ENCODE data around the gene PARVA. TPM values are rescaled to one million over a fixed set of nuclear protein-coding genes. Genes with fewer than 3 reads are reported as not detected.

Gene PARVA
- total RNA-seq, 1 experiment from 2014 or later: 22.9 TPM

GRCh38 chr11:12544986-12545775 is 167.8 kb downstream of the PARVA start:
- no TSS peak for BruUV-seq (replicated peaks)
- Mint-ChIP-seq H3K27ac (ENCODE audit: unreplicated experiment) (no peak overlapping the region), H3K4me3 (ENCODE audit: low read depth, unreplicated experiment) (no peak overlapping the region), H3K4me1 (ENCODE audit: low read depth, unreplicated experiment) (peaks cover 28% of the 10 kb centered on the region), H3K27me3 (ENCODE audit: unreplicated experiment) (no peaks in the 10 kb centered on the region), H3K9me3 (ENCODE audit: low read depth, unreplicated experiment) (no peaks in the 10 kb centered on the region), H3K36me3 (ENCODE audit: insufficient read depth, unreplicated experiment) (no peaks in the 10 kb centered on the region)
- no peak for TF ChIP-seq CTCF (IDR thresholded peaks at IDR 0.05; ENCODE audit: unreplicated experiment)
- intact Hi-C loops (cut with micrococcal nuclease; ENCODE audit: unreplicated experiment): no loop called here
- CTCF ChIA-PET: no interaction called here
- DNase-seq: no peak

- CTCF ChIA-PET: no interaction called here
- intact Hi-C loops (cut with micrococcal nuclease; ENCODE audit: unreplicated experiment): no loop called here
- Mint-ChIP-seq H3K27me3 (ENCODE audit: unreplicated experiment) (no peaks in the 10 kb centered on the region), H3K4me3 (ENCODE audit: low read depth, unreplicated experiment) (no peak overlapping the region), H3K4me1 (ENCODE audit: low read depth, unreplicated experiment) (peaks cover 28% of the 10 kb centered on the region), H3K9me3 (ENCODE audit: low read depth, unreplicated experiment) (no peaks in the 10 kb centered on the region), H3K27ac (ENCODE audit: unreplicated experiment) (no peak overlapping the region), H3K36me3 (ENCODE audit: insufficient read depth, unreplicated experiment) (no peaks in the 10 kb centered on the region)
- DNase-seq: no peak
- BruUV-seq (replicated peaks): no TSS peak
- no peak for TF ChIP-seq CTCF (IDR thresholded peaks at IDR 0.05; ENCODE audit: unreplicated experiment)
Observed at GRCh38 chr11:12546122-12546521, 168.8 kb downstream of the PARVA start.

- BruUV-seq (replicated peaks): no TSS peak
- H3K27ac Mint-ChIP-seq (ENCODE audit: unreplicated experiment): no peak overlapping the region
- no peaks in the 10 kb centered on the region for H3K36me3 Mint-ChIP-seq (ENCODE audit: insufficient read depth, unreplicated experiment)
- no peak overlapping the region for H3K4me3 Mint-ChIP-seq (ENCODE audit: low read depth, unreplicated experiment)
- intact Hi-C loops (cut with micrococcal nuclease; ENCODE audit: unreplicated experiment): no loop called here
- no peak for TF ChIP-seq CTCF (IDR thresholded peaks at IDR 0.05; ENCODE audit: unreplicated experiment)
- H3K27me3 Mint-ChIP-seq (ENCODE audit: unreplicated experiment): no peaks in the 10 kb centered on the region
- H3K4me1 Mint-ChIP-seq (ENCODE audit: low read depth, unreplicated experiment): peaks cover 28% of the 10 kb centered on the region
- H3K9me3 Mint-ChIP-seq (ENCODE audit: low read depth, unreplicated experiment): no peaks in the 10 kb centered on the region
- DNase-seq: no peak
- CTCF ChIA-PET: no interaction called here
Observed at GRCh38 chr11:12546660-12547059, 169.3 kb downstream of the PARVA start.

GRCh38 chr11:12547953-12548650 is 170.7 kb downstream of the PARVA start:
- H3K4me3 Mint-ChIP-seq (ENCODE audit: low read depth, unreplicated experiment): no peak overlapping the region
- H3K27me3 Mint-ChIP-seq (ENCODE audit: unreplicated experiment): no peaks in the 10 kb centered on the region
- H3K9me3 Mint-ChIP-seq (ENCODE audit: low read depth, unreplicated experiment): no peaks in the 10 kb centered on the region
- CTCF ChIA-PET: interaction anchor here (1.0 kb wide), 1 partner anchor 8 kb away, joined by 4 read pairs; no protein-coding TSS in a partner anchor
- intact Hi-C loops (cut with micrococcal nuclease; ENCODE audit: unreplicated experiment): no loop called here
- BruUV-seq (replicated peaks): no TSS peak
- H3K4me1 Mint-ChIP-seq (ENCODE audit: low read depth, unreplicated experiment): peaks cover 20% of the 10 kb centered on the region
- no peak for TF ChIP-seq CTCF (IDR thresholded peaks at IDR 0.05; ENCODE audit: unreplicated experiment)
- H3K36me3 Mint-ChIP-seq (ENCODE audit: insufficient read depth, unreplicated experiment): no peaks in the 10 kb centered on the region
- no peak for DNase-seq
- H3K27ac Mint-ChIP-seq (ENCODE audit: unreplicated experiment): no peak overlapping the region

Measured in Calu3 (cell line).